ENCODE measurements around the gene SNRK. TPM values are rescaled to one million over a fixed set of nuclear protein-coding genes. Genes with fewer than 3 reads are reported as not detected.

Gene SNRK
- total RNA-seq, 1 experiment from 2014 or later, result 13.7 TPM

Other genes with a start within 250 kb of the SNRK start
- gene POMGNT2, start 180.5 kb upstream of the SNRK start, total RNA-seq (2014; rRNA removed; shearing (Covaris generic)), result 29.1 and 32.9 TPM in 2 replicates

All from HT1080 (cell line).